Cardiac muscle cell (in vitro differentiated cells and primary cell): ENCODE results near the gene TMOD1. TPM values are rescaled to one million over a fixed set of nuclear protein-coding genes. Genes with fewer than 3 reads are reported as not detected.

ENCODE experiments used
- DNase-seq, 2 donors: peaks; one replicate each; pipeline versions ENCODE4 v3.0.0 to v3.0.0-alpha.2; 2010 to 2017; ENCODE audit warnings: low read depth in 1 of 2, low spot score in 1 of 2
- H3K27ac ChIP-seq: fragments of 200-600 bp; sonication (generic); 2 replicates; pipeline ENCODE4 v1.5.1; 2016
- H3K27me3 ChIP-seq: fragments of 200-600 bp; sonication (generic); 2 replicates; pipeline ENCODE4 v1.6.0; 2016; ENCODE audit warnings: control low read depth
- H3K36me3 ChIP-seq: fragments of 200-600 bp; sonication (generic); 2 replicates; pipeline ENCODE4 v1.5.1; 2016; ENCODE audit warnings: control low read depth
- H3K4me1 ChIP-seq: fragments of 200-600 bp; sonication (generic); 2 replicates; pipeline ENCODE4 v1.8.1; 2017; ENCODE audit warnings: low read depth, mild to moderate bottlenecking, mixed run types
- H3K4me3 ChIP-seq: fragments of 200-600 bp; sonication (generic); 2 replicates; pipeline ENCODE4 v1.5.1; 2016; ENCODE audit warnings: mild to moderate bottlenecking
- H3K9me3 ChIP-seq: fragments of 200-600 bp; sonication (generic); 2 replicates; pipeline ENCODE4 v1.5.1; 2017; ENCODE audit warnings: low read depth, mild to moderate bottlenecking, control low read depth
- CTCF ChIP-seq: IDR thresholded peaks from 2 replicates; pipeline ENCODE4 v1.5.1; 2012; ENCODE audit warnings: low read depth, mild to moderate bottlenecking, low read length
- polyA plus RNA-seq: library from polyadenylated mRNA; unstranded; fragments of >200 nt; fragmentation: Nextera tagmentation; extraction: Ambion mirVana; gene quantifications from 2 replicates; pipeline ENCODE4 v1.2.1, GENCODE V29; 2016
- total RNA-seq: library from RNA; depleted of rRNA; stranded (reverse); fragments of >200 nt; gene quantifications from 2 replicates; pipeline ENCODE4 v1.2.3, GENCODE V29; 2016

Gene TMOD1
- total and polyA plus RNA-seq, 2 experiments from 2014 or later: 75.7 to 168 TPM

GRCh38 chr9:97560851-97561250 lies 59.4 kb downstream of the TMOD1 start:
- Histone ChIP-seq H3K4me1 (no peaks in the 10 kb centered on the region), H3K9me3 (no peaks in the 10 kb centered on the region), H3K27me3 (no peaks in the 10 kb centered on the region), H3K27ac (no peak overlapping the region), H3K4me3 (no peak overlapping the region), H3K36me3 (peaks cover 27% of the 10 kb centered on the region)
- DNase-seq: no peak
- no peak for TF ChIP-seq CTCF

- H3K27ac ChIP-seq: no peak overlapping the region
- H3K9me3 ChIP-seq: no peaks in the 10 kb centered on the region
- no peaks in the 10 kb centered on the region for H3K4me1 ChIP-seq
- no peak for TF ChIP-seq CTCF
- DNase-seq: no peak
- peaks cover 32% of the 10 kb centered on the region for H3K36me3 ChIP-seq
- no peaks in the 10 kb centered on the region for H3K27me3 ChIP-seq
- H3K4me3 ChIP-seq: no peak overlapping the region
These were observed 60.0 kb downstream of the TMOD1 start for GRCh38 chr9:97561501-97561900.

GRCh38 chr9:97562542-97562941 lies 61.1 kb downstream of the TMOD1 start:
- Histone ChIP-seq H3K36me3 (peaks cover 34% of the 10 kb centered on the region), H3K27me3 (no peaks in the 10 kb centered on the region), H3K27ac (no peak overlapping the region), H3K4me1 (no peaks in the 10 kb centered on the region), H3K4me3 (no peak overlapping the region), H3K9me3 (no peaks in the 10 kb centered on the region)
- DNase-seq: no peak
- no peak for TF ChIP-seq CTCF

- Histone ChIP-seq H3K4me3 (no peak overlapping the region), H3K36me3 (peaks cover 36% of the 10 kb centered on the region), H3K4me1 (no peaks in the 10 kb centered on the region), H3K27ac (peak overlapping the region; percentile 18), H3K27me3 (no peaks in the 10 kb centered on the region), H3K9me3 (no peaks in the 10 kb centered on the region)
- no peak for TF ChIP-seq CTCF
- no peak for DNase-seq
These were observed 62.1 kb downstream of the TMOD1 start for GRCh38 chr9:97563458-97564135.

- peak in 1 of 2 donors; percentile 52 for DNase-seq
- no peaks in the 10 kb centered on the region for H3K4me1 ChIP-seq
- peak overlapping the region; percentile 18 for H3K27ac ChIP-seq
- H3K27me3 ChIP-seq: no peaks in the 10 kb centered on the region
- no peak for TF ChIP-seq CTCF
- no peaks in the 10 kb centered on the region for H3K9me3 ChIP-seq
- peaks cover 45% of the 10 kb centered on the region for H3K36me3 ChIP-seq
- no peak overlapping the region for H3K4me3 ChIP-seq
These were observed 63.1 kb downstream of the TMOD1 start for GRCh38 chr9:97564291-97565175.
